PC-9 (cell line): ENCODE measurements around the gene ROBO1. TPM values are rescaled to one million over a fixed set of nuclear protein-coding genes. Genes with fewer than 3 reads are reported as not detected.
A peak's percentile ranks its signal among the peaks of the same experiment; 100 is the strongest.

Experiments
- BruUV-seq: library from RNA; stranded (reverse); fragments of 400-500 nt; replicated peaks from 2 replicates; lab custom pipeline; 2021; lab: Mats Ljungman, UMichigan
- CTCF ChIA-PET: fragments of 300-600 bp; sonication (Branson Sonifier 250); formaldehyde crosslinking; loops from one replicate; lab custom pipeline; 2022; ENCODE audit warnings: antibody characterized with exemption; lab: Charles Lee
- POLR2A ChIA-PET: fragments of 300-600 bp; sonication (Branson Sonifier 250); formaldehyde crosslinking; loops from one replicate; lab custom pipeline; 2022; ENCODE audit warnings: antibody characterized with exemption; ENCODE audit not compliant: unreplicated experiment; lab: Charles Lee
- DNase-seq, 2 experiments: peaks; one replicate each; pipeline versions ENCODE4 v3.0.0 to v3.0.0-alpha.2; 2015 to 2022; ENCODE audit warnings: mixed read lengths in 1 of 2
- H2AFZ ChIP-seq: fragments of 200-600 bp; sonication (generic); 2 replicates; pipeline ENCODE4 v1.8.1; 2017; ENCODE audit warnings: antibody characterized with exemption
- H3F3A ChIP-seq: fragments of 200-600 bp; sonication (generic); 2 replicates; pipeline ENCODE4 v1.8.1; 2017; ENCODE audit warnings: antibody characterized with exemption, mild to moderate bottlenecking, low read depth; ENCODE audit not compliant: insufficient read depth
- H3K27ac ChIP-seq: fragments of 200-600 bp; sonication (generic); 2 replicates; pipeline ENCODE4 v1.6.1; 2016; ENCODE audit warnings: mixed run types
- H3K27me3 ChIP-seq: fragments of 200-600 bp; sonication (generic); 2 replicates; pipeline ENCODE4 v1.6.1; 2016; ENCODE audit warnings: low read depth, mixed run types; ENCODE audit not compliant: insufficient read depth
- H3K36me3 ChIP-seq: fragments of 200-600 bp; sonication (generic); 2 replicates; pipeline ENCODE4 v1.6.1; 2016; ENCODE audit warnings: low read depth, mixed run types
- H3K4me1 ChIP-seq: fragments of 200-600 bp; sonication (generic); replicated peaks from 2 replicates; pipeline ENCODE4 v1.6.1; 2016; ENCODE audit warnings: mixed run types; ENCODE audit not compliant: insufficient read depth
- H3K4me2 ChIP-seq: fragments of 200-600 bp; sonication (generic); 2 replicates; pipeline ENCODE4 v1.6.1; 2017; ENCODE audit warnings: mixed run types
- H3K4me3 ChIP-seq: fragments of 200-600 bp; sonication (generic); 2 replicates; pipeline ENCODE4 v1.6.1; 2016; ENCODE audit warnings: mixed run types
- H3K79me2 ChIP-seq: fragments of 200-600 bp; sonication (generic); 2 replicates; pipeline ENCODE4 v1.6.1; 2017; ENCODE audit warnings: low read depth, mixed run types
- H3K9me2 ChIP-seq: fragments of 200-600 bp; sonication (generic); 2 replicates; pipeline ENCODE4 v1.8.1; 2017; ENCODE audit warnings: mild to moderate bottlenecking; ENCODE audit not compliant: insufficient read depth
- H3K9me3 ChIP-seq: fragments of 200-600 bp; sonication (generic); 2 replicates; pipeline ENCODE4 v1.8.1; 2016; ENCODE audit warnings: low read depth; ENCODE audit not compliant: insufficient read depth
- H4K20me1 ChIP-seq: fragments of 200-600 bp; sonication (generic); 2 replicates; pipeline ENCODE4 v1.8.1; 2017; ENCODE audit not compliant: insufficient read depth
- CTCF ChIP-seq: fragments of 200-600 bp; sonication (generic); conservative IDR thresholded peaks from 2 replicates; pipeline ENCODE4 v1.6.1; 2017; ENCODE audit warnings: mixed run types, antibody characterized with exemption, mild to moderate bottlenecking, moderate library complexity
- EZH2 ChIP-seq: fragments of 200-600 bp; sonication (generic); IDR thresholded peaks from 2 replicates; pipeline ENCODE4 v1.8.0; 2017; ENCODE audit warnings: antibody characterized with exemption, low read depth
- intact Hi-C: fragments of 100-400 bp; cut with micrococcal nuclease; formaldehyde crosslinking; loops from one replicate; pipeline ENCODE4 v1.10.0; 2022; ENCODE audit not compliant: unreplicated experiment
- total RNA-seq: library from RNA; stranded (reverse); gene quantifications from 2 replicates; pipeline ENCODE4 v1.2.3, GENCODE V29; 2021

Gene ROBO1
- total RNA-seq, 1 experiment from 2014 or later: 17.5 TPM

GRCh38 chr3:78668302-78668701, 1099.5 kb downstream of the ROBO1 start:
- Histone ChIP-seq H3K79me2 (no peaks in the 10 kb centered on the region), H3K27me3 (no peaks in the 10 kb centered on the region), H3K4me3 (no peak overlapping the region), H3K9me2 (no peaks in the 10 kb centered on the region), H4K20me1 (no peaks in the 10 kb centered on the region), H3K9me3 (no peaks in the 10 kb centered on the region), H3K4me1 (peaks cover 18% of the 10 kb centered on the region), H3K36me3 (no peaks in the 10 kb centered on the region), H3F3A (no peaks in the 10 kb centered on the region), H3K27ac (no peak overlapping the region), H2AFZ (no peak overlapping the region), H3K4me2 (no peak overlapping the region)
- POLR2A ChIA-PET: no interaction called here
- no peak for TF ChIP-seq EZH2
- no peak for TF ChIP-seq CTCF
- no peak for DNase-seq
- intact Hi-C loops: no loop called here
- BruUV-seq: no TSS peak
- CTCF ChIA-PET: no interaction called here

GRCh38 chr3:78666470-78666800, 1101.4 kb downstream of the ROBO1 start:
- Histone ChIP-seq H3F3A (no peaks in the 10 kb centered on the region), H3K4me1 (peaks cover 18% of the 10 kb centered on the region), H3K4me2 (peak overlapping the region; percentile 61), H3K27ac (no peak overlapping the region), H3K27me3 (no peaks in the 10 kb centered on the region), H3K9me2 (no peaks in the 10 kb centered on the region), H3K36me3 (no peaks in the 10 kb centered on the region), H3K79me2 (no peaks in the 10 kb centered on the region), H3K9me3 (no peaks in the 10 kb centered on the region), H3K4me3 (no peak overlapping the region), H2AFZ (0 out of 2 replicates have a peak overlapping the region, but pooled peaks have one; percentile 36), H4K20me1 (no peaks in the 10 kb centered on the region)
- no TSS peak for BruUV-seq
- ChIA-PET CTCF (no interaction called here), POLR2A (interaction anchor here (0.7 kb wide), 1 partner anchor 320 kb away, joined by 3 read pairs; no protein-coding TSS in a partner anchor)
- no peak for TF ChIP-seq EZH2
- no peak for TF ChIP-seq CTCF
- DNase-seq: peak in 1 of 2 experiments; percentile 73
- intact Hi-C loops: no loop called here

- H3K4me3 ChIP-seq: no peak overlapping the region
- TF ChIP-seq EZH2: no peak
- no peak for TF ChIP-seq CTCF
- H3K36me3 ChIP-seq: no peaks in the 10 kb centered on the region
- no peaks in the 10 kb centered on the region for H3K79me2 ChIP-seq
- peaks cover 18% of the 10 kb centered on the region for H3K4me1 ChIP-seq
- no peaks in the 10 kb centered on the region for H3K9me2 ChIP-seq
- H3K9me3 ChIP-seq: no peaks in the 10 kb centered on the region
- H2AFZ ChIP-seq: no peak overlapping the region
- H3F3A ChIP-seq: no peaks in the 10 kb centered on the region
- POLR2A ChIA-PET: interaction anchor here (0.7 kb wide), 1 partner anchor 321 kb away, joined by 3 read pairs; no protein-coding TSS in a partner anchor
- no peak overlapping the region for H3K27ac ChIP-seq
- H4K20me1 ChIP-seq: no peaks in the 10 kb centered on the region
- DNase-seq: no peak
- intact Hi-C loops: no loop called here
- BruUV-seq: no TSS peak
- peak overlapping the region; percentile 61 for H3K4me2 ChIP-seq
- CTCF ChIA-PET: no interaction called here
- no peaks in the 10 kb centered on the region for H3K27me3 ChIP-seq
Measured at GRCh38 chr3:78665776-78666469, 1101.9 kb downstream of the ROBO1 start.
